ENCODE results near the gene CLDN20. TPM values are rescaled to one million over a fixed set of nuclear protein-coding genes. Genes with fewer than 3 reads are reported as not detected.
"Not testable (repeated sequence)": the region's sequence is repeated elsewhere in the genome, so short reads cannot be mapped to it uniquely, and the experiment has no call there.

Gene CLDN20
- polyA plus RNA-seq, 12 donors: 0.09 to 1.5 (median 0.68) TPM; not detected in 2

DNA sequence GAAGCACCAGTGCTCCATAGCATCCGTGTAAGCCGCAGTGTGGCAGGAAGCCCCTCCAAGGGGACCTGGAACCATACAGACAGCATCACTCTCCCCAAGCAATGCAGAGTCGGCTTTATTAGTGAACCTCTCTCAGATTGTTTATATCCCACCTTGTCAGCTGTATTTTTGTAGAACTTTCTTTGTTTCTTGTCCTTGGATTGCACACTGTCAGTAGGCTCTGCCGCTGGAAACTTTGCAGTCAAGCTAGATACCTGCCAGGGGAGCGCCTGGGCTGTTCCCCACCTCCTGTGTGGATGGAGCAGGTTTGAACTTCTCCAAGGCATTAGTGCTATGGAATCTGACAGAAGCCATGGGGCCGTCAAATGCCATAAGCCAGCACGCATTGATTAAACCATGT lies 18.6 kb upstream of the CLDN20 start:
- no peak for DNase-seq

DNA sequence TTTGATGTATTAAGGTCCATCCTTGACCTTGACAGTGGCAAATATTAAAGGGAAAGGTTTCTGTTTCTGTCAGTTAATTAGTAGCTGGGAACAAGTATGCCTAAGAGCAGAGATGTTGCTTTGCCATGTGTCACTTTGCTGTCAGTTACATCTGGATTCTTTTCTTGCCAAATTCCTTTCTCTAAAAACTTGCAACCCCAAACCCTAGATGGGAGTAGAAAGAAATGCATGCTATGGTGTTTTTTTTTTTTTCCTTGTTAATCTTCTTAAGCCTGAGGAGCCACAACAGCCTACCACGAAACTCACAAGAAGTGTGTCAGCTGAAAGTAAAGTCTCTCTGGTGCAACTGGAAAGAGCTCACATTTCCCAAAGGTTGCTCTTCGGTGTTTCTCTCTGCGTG lies 18.0 kb upstream of the CLDN20 start:
- DNase-seq: no peak

DNA sequence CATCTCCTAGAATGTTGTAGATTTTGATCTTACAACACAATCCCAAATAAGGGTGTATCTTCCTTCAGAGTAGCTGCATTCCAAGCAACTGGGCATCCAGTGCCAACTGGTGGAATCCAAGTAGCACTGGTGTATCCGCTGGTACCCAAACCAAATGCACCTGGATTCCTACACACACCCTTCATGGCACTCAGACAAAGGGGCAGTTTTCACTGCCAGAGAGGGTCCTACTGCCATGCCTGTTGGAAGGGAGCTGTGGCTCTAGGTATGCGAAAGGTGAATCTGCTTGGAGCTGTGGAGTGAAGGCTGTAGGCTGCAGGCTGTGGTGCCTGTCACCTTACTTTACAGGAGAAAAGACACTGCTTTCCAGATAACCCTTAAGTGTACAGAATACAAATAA lies 17.0 kb upstream of the CLDN20 start:
- no peak for DNase-seq

DNA sequence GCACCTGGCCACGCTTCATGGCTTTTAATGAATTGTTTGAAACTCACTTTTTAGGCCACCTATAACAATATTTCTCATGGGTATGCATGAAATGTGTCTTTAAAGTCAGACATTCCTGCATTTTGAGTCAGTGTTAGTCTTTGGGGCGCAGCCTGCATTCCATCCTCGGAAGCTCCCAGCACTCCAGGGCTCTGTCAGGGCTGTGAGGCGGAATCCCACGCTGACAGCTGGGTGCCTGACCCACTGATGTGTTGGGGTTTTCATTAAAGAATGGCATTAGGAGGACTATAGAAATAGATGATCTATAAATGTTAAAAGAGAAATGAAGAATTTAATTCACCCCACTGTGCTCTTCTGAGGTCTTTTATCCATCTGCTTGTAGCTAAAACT lies 16.2 kb upstream of the CLDN20 start:
- no peak for DNase-seq

DNA sequence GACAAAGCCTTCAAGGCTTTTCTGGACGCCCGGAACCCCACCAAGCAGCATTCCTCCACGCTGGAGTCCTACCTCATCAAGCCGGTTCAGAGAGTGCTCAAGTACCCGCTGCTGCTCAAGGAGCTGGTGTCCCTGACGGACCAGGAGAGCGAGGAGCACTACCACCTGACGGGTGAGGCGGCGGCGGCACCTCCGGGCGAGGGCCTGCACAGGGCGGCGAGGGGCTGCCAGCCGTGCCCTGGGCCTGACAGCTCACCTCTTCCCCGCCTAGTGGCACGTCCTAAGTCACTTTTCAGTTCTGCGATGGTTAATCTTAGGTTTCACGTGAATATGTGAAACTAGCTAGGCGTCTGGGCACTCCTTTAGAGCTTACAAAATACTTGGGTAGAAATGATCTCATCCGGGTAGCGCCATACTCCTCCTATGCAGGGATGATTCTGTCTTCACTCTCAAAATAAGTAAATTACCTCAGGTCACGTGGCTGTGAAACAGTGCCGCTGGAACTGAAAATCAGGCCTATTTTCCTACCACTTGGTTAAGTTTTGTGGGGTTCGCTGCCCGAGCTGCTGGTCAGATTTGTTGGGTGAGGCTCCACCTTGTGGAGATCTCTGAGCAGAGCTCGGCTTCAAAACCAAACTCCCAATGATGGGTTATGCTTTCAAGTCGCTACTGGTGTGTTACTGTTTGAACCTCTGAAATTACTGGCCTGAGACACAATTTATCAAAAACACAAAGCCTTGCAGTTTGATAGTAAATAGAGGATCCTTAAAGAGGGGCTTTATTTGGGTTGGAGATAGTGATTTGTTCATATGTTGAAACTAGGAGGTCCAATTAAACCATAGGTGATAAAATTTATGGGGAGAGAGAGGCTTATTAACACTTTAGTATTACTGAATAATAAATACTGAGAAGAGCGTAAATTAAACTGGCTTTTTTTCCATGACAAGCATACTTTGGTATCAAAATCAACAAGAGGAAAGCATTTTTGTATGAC lies 15.5 kb upstream of the CLDN20 start:
- DNase-seq: peak; percentile 45

DNA sequence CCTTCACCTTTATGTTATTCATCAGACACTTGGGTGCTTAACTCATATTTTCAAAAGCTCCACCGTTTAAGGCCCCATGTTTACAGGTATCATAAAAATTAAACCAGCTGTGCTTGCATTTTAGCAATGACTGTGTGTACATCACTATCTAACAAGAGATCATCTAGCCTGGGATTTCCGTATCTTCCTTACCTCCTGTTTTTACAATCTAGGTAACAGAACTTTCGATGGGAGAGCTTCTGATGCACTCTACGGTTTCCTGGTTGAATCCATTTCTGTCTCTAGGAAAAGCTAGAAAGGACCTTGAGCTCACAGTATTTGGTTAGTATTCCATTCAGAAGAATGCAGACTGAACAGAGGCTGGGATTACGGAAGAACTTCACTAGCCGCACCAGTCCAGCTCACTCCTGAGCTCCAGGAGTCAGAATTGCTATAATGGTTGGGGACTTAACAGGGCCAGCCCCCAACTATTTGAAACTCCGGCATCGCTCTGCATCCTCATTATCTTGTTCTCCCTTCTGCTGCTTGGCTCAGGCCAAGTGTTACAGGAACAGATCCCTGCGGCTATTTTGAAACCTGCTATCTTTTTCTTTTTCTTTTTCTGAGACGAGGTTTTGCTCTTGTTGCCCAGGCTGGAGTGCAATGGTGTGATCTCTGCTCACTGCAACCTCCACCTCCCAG lies 13.0 kb upstream of the CLDN20 start:
- DNase-seq: no peak

DNA sequence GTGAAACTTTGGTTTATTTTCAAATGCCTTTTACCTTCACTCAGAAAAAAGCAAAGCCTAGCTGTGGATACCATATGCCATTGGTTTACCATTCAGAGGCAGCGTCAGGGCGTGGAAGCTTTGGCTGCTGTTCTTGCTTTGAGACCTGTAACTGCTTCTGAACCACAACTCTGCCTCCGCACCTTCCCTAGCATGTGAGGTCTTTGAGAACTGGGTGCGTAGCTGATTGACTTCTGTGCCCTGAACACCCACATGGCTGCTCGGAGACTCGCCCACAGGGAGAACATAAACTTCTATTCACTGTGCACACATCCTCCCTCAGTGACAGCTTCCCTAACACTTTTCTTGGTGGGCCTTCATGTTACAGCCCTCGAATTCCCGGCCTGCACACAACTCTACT lies 11.2 kb upstream of the CLDN20 start:
- DNase-seq: no peak

DNA sequence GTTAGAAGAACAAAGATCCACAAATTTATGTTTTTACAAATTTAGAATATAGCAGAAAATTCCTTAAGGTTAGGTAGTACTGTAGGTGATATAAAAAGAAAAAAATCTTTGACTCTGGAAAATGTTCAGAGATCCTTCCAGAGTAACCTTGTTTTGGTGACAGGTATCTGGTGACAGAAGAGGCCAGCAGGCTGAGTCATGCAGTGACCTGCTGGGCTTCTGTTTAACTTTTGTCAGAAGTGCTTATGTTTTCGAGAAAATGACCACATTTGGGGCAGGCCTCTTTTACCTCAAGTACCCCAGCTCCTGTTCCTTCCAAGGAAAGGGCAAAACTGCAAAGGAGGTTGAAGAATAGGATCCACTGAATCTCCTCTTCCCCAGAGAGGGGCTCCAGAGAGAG lies 10.5 kb upstream of the CLDN20 start:
- no peak for DNase-seq

DNA sequence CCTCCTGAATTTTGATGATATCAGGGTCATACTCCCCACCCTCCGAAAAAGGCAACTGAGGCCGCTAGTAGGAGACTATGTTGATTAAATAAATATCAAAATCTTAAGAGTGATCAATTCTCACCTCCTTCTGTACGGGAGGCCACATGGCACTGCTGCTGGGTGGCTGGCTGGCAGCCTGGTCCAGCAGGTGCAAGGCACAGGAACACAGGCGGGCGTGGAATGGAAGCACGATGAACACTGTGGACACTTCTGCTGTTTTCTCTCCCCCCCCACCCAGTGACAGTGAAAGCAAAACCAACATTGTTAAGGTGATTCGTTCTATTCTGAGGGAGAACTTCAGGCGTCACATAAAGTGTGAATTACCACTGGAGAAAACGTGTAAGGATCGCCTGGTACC lies 9.7 kb upstream of the CLDN20 start:
- DNase-seq: no peak

DNA sequence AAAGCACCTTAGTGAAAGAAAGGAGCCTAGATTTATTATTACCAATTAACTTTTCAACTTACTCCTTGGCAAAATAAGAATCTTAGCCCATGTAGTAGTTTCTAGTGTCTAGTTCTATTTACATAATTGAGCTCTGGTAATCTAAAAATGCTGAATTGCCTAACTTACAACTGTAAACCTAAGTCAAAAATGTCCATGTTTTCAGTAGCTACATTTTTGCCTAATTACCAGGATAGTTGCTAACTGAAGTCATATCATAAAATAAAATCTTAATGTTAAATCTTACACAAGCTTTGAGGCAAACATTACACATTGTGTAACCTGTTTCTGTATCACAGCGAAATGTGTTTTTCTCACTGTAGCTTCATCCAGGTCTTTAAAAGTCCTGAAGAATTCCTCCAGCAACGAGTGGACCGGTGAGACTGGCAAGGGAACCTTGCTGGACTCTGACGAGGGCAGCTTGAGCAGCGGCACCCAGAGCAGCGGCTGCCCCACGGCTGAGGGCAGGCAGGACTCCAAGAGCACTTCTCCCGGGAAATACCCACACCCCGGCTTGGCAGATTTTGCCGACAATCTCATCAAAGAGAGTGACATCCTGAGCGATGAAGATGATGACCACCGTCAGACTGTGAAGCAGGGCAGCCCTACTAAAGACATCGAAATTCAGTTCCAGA lies 7.6 kb upstream of the CLDN20 start:
- no peak for DNase-seq

DNA sequence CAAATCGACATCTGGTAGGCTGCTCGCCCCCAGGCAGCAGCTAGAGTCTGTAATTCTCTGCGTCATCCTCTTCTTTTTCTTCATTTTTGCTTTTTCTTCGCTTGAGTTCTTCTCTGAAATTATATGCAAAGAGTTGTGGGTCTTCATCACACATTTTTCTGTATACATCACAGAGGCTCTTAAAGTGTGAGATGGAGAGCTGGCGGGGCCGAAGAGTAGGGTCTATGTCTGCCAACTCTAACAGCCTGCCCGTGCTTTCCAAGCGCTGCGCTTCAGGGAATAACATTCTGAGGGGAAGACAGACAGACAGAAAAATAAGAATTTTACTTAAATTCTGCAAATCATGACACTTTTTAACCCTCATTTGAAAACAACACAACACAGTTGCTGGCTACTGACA lies 6.0 kb upstream of the CLDN20 start:
- DNase-seq: no peak

DNA sequence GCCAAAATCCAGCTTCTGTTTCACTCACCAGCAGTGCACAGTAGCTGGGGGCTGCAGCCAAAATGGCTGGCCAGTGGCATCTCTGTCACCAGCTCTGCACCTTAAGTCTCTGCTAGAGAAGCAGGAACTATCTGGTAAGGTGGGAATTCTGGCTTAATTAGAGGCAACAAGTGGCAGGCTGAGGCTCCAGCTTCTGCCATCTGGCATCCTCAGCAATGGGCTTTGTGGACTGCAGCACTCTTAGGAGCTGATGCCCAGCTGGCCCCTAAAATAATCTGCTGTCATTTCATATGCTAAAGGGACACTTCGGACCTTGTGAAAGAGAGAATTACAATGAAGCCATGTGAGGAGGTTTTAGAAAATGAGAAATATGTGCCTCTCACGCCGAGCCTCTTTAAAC lies 4.6 kb upstream of the CLDN20 start:
- DNase-seq: no peak

DNA sequence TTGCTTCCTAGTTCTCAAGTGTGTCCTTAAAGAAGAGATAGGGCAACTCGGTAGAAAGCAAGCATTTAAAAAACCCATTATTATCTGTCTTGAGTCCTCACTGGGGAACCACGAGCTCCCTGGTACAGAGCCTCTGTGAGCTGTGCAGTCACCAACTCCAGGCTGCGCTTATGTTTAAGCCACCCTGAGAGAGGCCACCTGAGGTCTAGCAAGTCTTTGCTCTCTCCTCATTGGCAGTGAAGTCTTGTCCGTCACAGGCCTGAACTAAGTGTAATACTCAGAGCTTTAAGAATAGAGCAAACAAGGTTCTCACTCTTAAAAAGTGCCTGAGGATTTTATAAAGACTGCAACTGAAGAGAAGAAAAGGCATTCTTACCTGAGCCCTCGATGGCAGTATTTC lies 3.9 kb upstream of the CLDN20 start:
- no peak for DNase-seq

DNA sequence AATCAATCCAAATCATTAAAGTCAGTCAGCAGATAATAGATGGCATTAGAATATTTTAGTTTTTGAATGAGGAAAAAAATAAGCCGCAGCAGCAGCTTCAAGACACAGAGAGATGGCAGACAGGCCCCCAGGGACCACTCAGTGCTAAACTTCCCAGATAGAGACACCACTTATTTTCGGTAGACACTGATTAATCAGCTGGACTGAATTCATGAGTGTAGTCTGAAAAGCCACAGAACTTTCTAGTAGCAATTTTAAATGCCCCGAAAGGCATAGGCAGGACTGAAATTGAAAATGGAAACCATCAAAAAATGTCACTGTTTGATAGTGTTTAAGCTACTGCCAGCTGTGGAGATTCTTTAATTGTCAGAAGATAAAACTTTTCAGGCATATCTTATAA lies 3.1 kb upstream of the CLDN20 start:
- DNase-seq: no peak

DNA sequence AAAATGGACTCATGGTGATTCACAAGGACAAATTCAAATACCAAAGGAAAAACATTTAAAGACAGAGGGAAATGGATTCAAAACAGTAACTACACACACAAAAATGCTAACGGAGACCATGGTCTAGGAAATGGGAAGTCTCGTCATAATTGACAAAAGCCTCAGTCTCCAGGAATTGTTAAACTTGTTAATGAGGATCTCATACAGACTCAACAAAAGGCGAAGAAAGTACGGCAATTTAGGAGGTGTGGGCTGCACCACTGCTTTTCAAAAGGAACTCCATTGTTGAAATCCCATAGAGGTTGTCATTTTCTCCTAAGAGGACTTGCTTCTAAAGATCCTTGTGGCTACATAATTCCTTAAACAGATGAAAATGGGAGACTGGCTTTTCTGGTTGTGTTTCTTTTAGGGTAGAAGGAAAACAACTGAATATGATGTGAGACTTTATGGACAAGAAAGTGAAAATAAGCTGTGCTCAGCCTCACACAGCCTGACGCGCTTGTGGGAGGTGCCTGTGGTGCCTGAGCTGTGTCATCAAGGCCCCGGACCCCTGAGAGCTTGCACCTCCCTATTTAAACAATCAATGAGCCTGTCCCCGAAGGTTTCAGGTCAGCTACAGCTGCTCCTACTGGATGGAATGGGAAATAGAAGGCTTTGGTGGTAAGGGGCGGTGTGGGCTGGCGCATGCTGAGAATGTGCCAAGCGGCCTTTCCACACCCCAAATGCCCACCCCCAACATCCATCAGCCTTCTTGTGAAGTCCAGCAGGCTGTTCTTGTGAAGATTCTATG lies 2.5 kb upstream of the CLDN20 start:
- DNase-seq: no peak

DNA sequence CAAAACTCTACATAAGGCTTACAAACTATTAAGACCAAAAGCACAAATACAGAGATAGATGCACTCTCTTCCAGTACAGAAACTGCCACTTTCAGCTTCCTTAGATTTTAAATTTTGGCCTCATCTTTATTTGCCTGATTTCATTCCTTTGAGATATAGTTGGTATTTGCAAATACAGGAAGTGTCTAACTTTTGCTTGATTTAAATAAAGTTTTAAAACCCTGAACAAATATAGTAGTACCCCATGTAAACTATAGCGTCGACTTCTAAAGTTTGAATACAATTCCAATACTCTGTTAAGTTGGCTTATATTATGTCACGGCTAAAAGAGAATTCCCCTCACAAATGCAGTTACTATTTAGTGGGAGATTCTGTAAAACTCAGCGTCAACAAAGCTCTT lies 1.2 kb upstream of the CLDN20 start:
- DNase-seq: no peak

DNA sequence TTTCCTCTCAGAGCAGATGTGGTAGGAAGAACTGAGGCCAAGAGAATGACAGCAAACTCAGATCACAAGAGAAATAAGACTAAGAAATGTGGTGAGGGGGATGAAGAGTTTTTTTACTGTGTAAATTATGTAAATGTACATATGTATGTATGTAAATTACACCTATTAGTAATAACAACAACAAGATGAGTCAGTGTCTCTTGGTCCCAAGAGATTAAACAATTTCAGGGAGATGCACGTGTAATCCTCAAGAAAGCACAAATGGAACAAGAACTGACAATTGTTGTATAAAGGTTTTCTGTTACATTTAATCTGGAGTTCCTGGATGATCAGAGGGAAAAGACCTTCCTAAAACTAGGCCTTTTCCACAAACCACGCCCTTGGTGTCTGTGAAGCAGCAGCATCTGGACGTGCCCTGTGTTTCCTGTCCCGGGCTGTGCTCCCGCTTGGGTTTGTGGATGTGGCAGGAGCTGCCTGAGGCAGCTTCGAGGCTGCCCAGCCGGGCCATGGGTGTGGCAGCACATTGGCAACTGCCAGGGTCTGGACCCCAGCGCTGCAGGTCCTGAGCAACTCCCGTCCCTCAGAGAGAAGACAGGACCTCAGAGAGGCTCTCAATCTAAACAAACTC lies 994 bp downstream of the CLDN20 start:
- DNase-seq: no peak

DNA sequence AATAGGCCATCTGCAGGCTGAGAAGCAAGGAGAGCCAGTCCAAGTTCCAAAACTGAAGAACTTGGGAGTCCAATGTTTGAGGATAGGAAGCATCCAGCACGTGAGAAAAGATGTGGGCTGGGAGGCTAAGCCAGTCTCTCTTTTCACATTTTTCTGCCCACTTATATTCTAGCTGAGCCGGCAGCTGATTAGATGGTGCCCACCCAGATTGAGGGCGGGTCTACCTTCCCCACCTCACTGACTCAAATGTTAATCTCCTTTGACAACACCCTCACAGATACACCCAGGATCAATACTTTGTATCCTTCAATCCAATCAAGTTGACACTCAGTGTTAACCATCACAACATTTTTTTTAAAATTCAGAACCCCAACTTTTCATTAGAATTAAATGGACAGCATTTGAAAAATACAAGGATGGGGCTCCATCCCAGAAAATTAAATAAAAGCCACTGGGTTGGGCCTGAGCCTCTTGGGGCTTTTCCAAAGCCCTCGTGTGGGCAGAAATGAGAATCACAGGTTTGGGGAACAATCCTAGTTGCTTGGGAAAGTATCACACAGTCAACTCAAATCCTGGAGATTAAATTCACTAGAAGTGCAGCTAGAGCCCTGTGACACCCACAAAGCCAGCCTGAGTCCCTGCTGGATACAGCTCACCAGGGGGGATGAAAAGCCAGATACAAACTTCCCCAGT lies 2.2 kb downstream of the CLDN20 start:
- no peak for DNase-seq

DNA sequence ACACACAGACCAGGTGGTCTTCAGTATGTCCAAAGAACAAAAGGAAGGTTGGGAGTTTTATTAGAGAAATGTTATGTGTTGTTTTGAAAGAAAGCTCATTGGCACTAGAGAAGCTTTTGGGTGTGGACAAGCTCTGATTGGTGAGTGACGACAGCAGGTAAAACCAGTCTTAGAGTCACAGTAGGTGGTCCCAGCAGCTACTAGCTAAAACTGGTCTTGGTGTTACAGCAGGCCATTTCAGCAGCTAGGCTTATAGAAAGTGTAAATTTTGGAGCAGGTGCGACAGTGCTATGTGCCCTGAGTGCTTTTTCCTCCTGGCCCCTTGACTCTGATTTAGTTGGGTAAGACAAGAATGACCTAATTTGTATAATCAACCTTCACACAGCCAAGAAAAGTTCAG lies 3.6 kb downstream of the CLDN20 start:
- DNase-seq: no peak

DNA sequence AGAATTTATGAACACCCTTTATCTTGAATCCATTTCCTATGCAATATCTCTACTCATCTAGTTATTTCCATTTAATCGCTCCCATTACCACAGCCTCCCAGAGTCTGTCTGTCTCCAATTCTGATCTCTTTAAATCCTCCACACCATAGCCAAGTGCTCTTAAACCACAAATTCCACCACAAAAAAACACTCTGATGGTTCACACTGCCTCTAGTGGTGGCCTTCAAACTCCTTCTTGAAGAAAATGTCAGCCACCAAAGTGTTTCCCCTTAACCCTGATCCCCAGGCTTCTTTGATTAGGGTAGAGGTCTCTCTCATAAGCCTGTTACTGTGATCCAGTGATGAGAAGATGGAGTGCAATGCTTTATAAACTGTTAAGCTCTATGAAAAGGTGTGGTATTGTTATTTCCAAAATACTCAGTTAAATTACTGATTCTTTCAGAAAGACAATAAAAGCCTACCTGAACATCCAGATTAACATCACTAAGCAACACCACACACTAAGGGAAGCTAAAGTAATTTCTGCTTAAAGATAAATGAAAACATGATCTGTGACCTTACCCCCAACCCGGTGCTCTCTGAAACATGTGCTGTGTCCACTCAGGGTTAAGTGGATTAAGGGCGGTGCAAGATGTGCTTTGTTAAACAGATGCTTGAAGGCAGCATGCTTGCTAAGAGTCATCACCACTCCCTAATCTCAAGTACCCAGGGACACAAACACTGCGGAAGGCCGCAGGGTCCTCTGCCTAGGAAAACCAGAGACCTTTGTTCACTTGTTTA lies 4.5 kb downstream of the CLDN20 start:
- not testable (repeated sequence) for DNase-seq

Data from muscle of arm (tissue), 12 donors.